B cell (primary cell): Measurements from ENCODE around the gene TBCEL.

Source experiments
- EZH2 ChIP-seq: IDR thresholded peaks from 2 replicates; pipeline ENCODE4 v1.6.1; 2012; ENCODE audit warnings: borderline replicate concordance, low read depth, mild to moderate bottlenecking, moderate library complexity, low read length; ENCODE audit not compliant: insufficient read depth, poor library complexity, severe bottlenecking
- TF ChIP-seq, protein P1 (sequence below): fragments of 200-600 bp; IDR thresholded peaks from one replicate; pipeline ENCODE4 v1.8.0; 2022; ENCODE audit warnings: antibody characterized with exemption, mild to moderate bottlenecking

DNA sequence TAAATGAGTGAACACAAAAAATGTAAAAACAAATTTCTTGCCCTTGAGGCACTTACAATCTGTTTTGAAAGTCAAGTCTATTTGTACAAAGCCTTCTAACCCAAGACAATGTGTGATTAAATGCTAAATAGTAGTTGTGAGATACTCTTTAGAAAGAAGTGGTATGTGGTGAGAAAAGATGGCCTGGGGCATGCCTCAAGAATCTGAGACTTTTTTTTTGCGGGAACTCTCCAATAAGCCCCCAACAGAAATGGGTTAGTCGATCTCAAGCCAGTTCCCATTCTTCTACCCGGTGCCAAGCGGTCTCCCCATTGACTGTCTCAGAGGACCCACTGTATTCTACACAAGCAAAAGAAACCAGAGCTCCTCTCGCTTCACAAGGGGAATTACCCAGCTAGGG lies 26.9 kb upstream of the TBCEL start:
- TF ChIP-seq, protein P1, sequence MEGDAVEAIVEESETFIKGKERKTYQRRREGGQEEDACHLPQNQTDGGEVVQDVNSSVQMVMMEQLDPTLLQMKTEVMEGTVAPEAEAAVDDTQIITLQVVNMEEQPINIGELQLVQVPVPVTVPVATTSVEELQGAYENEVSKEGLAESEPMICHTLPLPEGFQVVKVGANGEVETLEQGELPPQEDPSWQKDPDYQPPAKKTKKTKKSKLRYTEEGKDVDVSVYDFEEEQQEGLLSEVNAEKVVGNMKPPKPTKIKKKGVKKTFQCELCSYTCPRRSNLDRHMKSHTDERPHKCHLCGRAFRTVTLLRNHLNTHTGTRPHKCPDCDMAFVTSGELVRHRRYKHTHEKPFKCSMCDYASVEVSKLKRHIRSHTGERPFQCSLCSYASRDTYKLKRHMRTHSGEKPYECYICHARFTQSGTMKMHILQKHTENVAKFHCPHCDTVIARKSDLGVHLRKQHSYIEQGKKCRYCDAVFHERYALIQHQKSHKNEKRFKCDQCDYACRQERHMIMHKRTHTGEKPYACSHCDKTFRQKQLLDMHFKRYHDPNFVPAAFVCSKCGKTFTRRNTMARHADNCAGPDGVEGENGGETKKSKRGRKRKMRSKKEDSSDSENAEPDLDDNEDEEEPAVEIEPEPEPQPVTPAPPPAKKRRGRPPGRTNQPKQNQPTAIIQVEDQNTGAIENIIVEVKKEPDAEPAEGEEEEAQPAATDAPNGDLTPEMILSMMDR, result no peak
- TF ChIP-seq EZH2, result no peak
